H1 (cell line): ENCODE measurements around the gene MREG. TPM values are rescaled to one million over a fixed set of nuclear protein-coding genes. Genes with fewer than 3 reads are reported as not detected.

Experiments
- CTCF ChIA-PET: fragments of 300-600 bp; sonication (Branson Sonifier 250); formaldehyde crosslinking; loops from one replicate; lab custom pipeline; 2021; ENCODE audit not compliant: partially characterized antibody; lab: Charles Lee
- POLR2A ChIA-PET: fragments of 300-600 bp; sonication (Branson Sonifier 250); formaldehyde crosslinking; loops from one replicate; lab custom pipeline; 2021; ENCODE audit warnings: inconsistent platforms; ENCODE audit not compliant: partially characterized antibody; lab: Charles Lee
- DNase-seq, 2 experiments: peaks; one replicate each; pipeline versions ENCODE4 v3.0.0 to v3.0.0-alpha.2; 2010 to 2022; ENCODE audit warnings: low spot score in 2 of 2, low read depth in 1 of 2, mixed read lengths in 1 of 2
- FAIRE-seq: peaks from 2 replicates; lab custom pipeline; 2011; peaks lifted over from hg19 to GRCh38; lab: Jason Lieb, UNC
- H2AFZ ChIP-seq: 2 replicates; pipeline ENCODE4 v1.8.1; 2012; ENCODE audit warnings: low read length, inconsistent platforms
- H2AK5ac ChIP-seq: 2 replicates; pipeline ENCODE4 v1.6.1; 2013; ENCODE audit warnings: low read depth, low read length
- H2BK120ac ChIP-seq: replicated peaks from 2 replicates; pipeline ENCODE3; 2013; ENCODE audit warnings: low read depth, low read length, inconsistent platforms
- H2BK12ac ChIP-seq: 2 replicates; pipeline ENCODE4 v1.6.1; 2013; ENCODE audit warnings: low read depth, low read length
- H2BK15ac ChIP-seq: 2 replicates; pipeline ENCODE4 v1.6.1; 2013; ENCODE audit warnings: low read length
- H2BK20ac ChIP-seq: 2 replicates; pipeline ENCODE4 v1.6.1; 2013; ENCODE audit warnings: low read length
- H2BK5ac ChIP-seq: 2 replicates; pipeline ENCODE4 v1.6.1; 2013; ENCODE audit warnings: low read depth, low read length
- H3K14ac ChIP-seq: 2 replicates; pipeline ENCODE4 v1.6.1; 2013; ENCODE audit warnings: inconsistent platforms; ENCODE audit not compliant: insufficient read length
- H3K18ac ChIP-seq: 2 replicates; pipeline ENCODE4 v1.6.1; 2013; ENCODE audit warnings: low read length; ENCODE audit errors: extremely low read depth
- H3K23ac ChIP-seq: 2 replicates; pipeline ENCODE4 v1.6.1; 2013; ENCODE audit warnings: inconsistent platforms; ENCODE audit not compliant: insufficient read length
- H3K23me2 ChIP-seq: 2 replicates; pipeline ENCODE4 v1.6.1; 2013; ENCODE audit warnings: low read depth, low read length
- H3K27ac ChIP-seq: 2 replicates; pipeline ENCODE4 v1.6.1; 2011; ENCODE audit warnings: low read depth, low read length, inconsistent platforms
- H3K27me3 ChIP-seq, 4 experiments: replicated peaks in 1 of 4; 1 replicate in 1 of 4; 2 replicates in 3 of 4; pipeline versions ENCODE4 v1.6.1 to v1.8.1; 2011 to 2013; ENCODE audit warnings: low read length in 3 of 4, mild to moderate bottlenecking in 3 of 4, inconsistent platforms in 2 of 4, mixed read lengths in 2 of 4, moderate library complexity in 1 of 4; ENCODE audit not compliant: control insufficient read depth in 3 of 4, insufficient read depth in 3 of 4; ENCODE audit errors: extremely low read depth in 1 of 4
- H3K36me3 ChIP-seq, 4 experiments: 2 replicates each; pipeline versions ENCODE4 v1.6.1 to v1.8.1; 2011 to 2013; ENCODE audit warnings: mild to moderate bottlenecking in 4 of 4, low read length in 3 of 4, moderate library complexity in 2 of 4, control low read depth in 1 of 4, inconsistent platforms in 1 of 4; ENCODE audit not compliant: insufficient read depth in 4 of 4, control insufficient read depth in 2 of 4
- H3K4ac ChIP-seq: replicated peaks from 2 replicates; pipeline ENCODE3; 2013; ENCODE audit warnings: low read length, low read depth, mixed read lengths, inconsistent platforms; ENCODE audit not compliant: insufficient read length
- H3K4me1 ChIP-seq, 4 experiments: replicated peaks in 1 of 4; 1 replicate in 1 of 4; 2 replicates in 3 of 4; pipeline versions ENCODE4 v1.6.1 to v1.8.1; 2011 to 2013; ENCODE audit warnings: low read length in 3 of 4, inconsistent platforms in 2 of 4, mixed read lengths in 1 of 4; ENCODE audit not compliant: insufficient read depth in 4 of 4, control insufficient read depth in 3 of 4
- H3K4me2 ChIP-seq, 2 experiments: 2 replicates each; pipeline versions ENCODE4 v1.6.1 to v1.8.1; 2011 to 2013; ENCODE audit warnings: low read depth in 2 of 2, low read length in 2 of 2, control low read depth in 1 of 2, inconsistent platforms in 1 of 2, mild to moderate bottlenecking in 1 of 2; ENCODE audit not compliant: insufficient read depth in 1 of 2
- H3K4me3 ChIP-seq, 4 experiments: fragments of 200-600, 300-600 bp in 1 of 4; sonication (generic), shearing (Covaris generic), sonication (Bioruptor Twin) in 1 of 4; 2 replicates each; pipeline versions ENCODE4 v1.5.1 to v1.8.1; 2011 to 2016; ENCODE audit warnings: low read length in 4 of 4, low read depth in 3 of 4, control low read depth in 2 of 4, inconsistent platforms in 2 of 4, mild to moderate bottlenecking in 2 of 4, mixed read lengths in 1 of 4, moderate library complexity in 1 of 4; ENCODE audit not compliant: insufficient read depth in 2 of 4; ENCODE audit errors: extremely low read depth in 1 of 4
- H3K56ac ChIP-seq: replicated peaks from 2 replicates; pipeline ENCODE3; 2013; ENCODE audit warnings: low read depth, mild to moderate bottlenecking, mixed read lengths, low read length, inconsistent platforms; ENCODE audit not compliant: insufficient read length
- H3K79me1 ChIP-seq: 2 replicates; pipeline ENCODE4 v1.6.1; 2013; ENCODE audit warnings: low read depth, low read length, control low read depth
- H3K79me2 ChIP-seq, 2 experiments: 2 replicates each; pipeline versions ENCODE4 v1.6.1 to v1.8.1; 2012 to 2013; ENCODE audit warnings: low read length in 2 of 2, mild to moderate bottlenecking in 2 of 2, inconsistent platforms in 1 of 2; ENCODE audit not compliant: insufficient read depth in 2 of 2, control insufficient read depth in 1 of 2
- H3K9ac ChIP-seq, 4 experiments: replicated peaks in 1 of 4; 1 replicate in 1 of 4; 2 replicates in 3 of 4; pipeline versions ENCODE4 v1.6.1 to v1.8.1; 2011 to 2013; ENCODE audit warnings: low read depth in 3 of 4, low read length in 3 of 4, control low read depth in 2 of 4, mild to moderate bottlenecking in 2 of 4, moderate library complexity in 2 of 4, inconsistent platforms in 1 of 4; ENCODE audit errors: extremely low read depth in 1 of 4
- H3K9me3 ChIP-seq, 2 experiments: 2 replicates each; pipeline versions ENCODE4 v1.6.1 to v1.8.1; 2012 to 2013; ENCODE audit warnings: mild to moderate bottlenecking in 2 of 2, moderate library complexity in 2 of 2, control low read depth in 1 of 2, inconsistent platforms in 1 of 2, low read depth in 1 of 2, low read length in 1 of 2, mixed read lengths in 1 of 2; ENCODE audit not compliant: insufficient read depth in 2 of 2
- H4K20me1 ChIP-seq, 2 experiments: replicated peaks in 1 of 2; 2 replicates each; pipeline versions ENCODE3 to v1.8.1; 2011 to 2013; ENCODE audit warnings: inconsistent platforms in 2 of 2, low read length in 2 of 2, mild to moderate bottlenecking in 1 of 2; ENCODE audit not compliant: insufficient read depth in 2 of 2, control insufficient read depth in 1 of 2
- H4K5ac ChIP-seq: 2 replicates; pipeline ENCODE4 v1.6.1; 2013; ENCODE audit warnings: low read length, low read depth, mixed read lengths, inconsistent platforms; ENCODE audit not compliant: insufficient read length
- H4K8ac ChIP-seq: 2 replicates; pipeline ENCODE4 v1.8.0; 2013; ENCODE audit warnings: mild to moderate bottlenecking, moderate library complexity, low read length, inconsistent platforms; ENCODE audit not compliant: insufficient read depth; ENCODE audit errors: extremely low read depth
- H4K91ac ChIP-seq: replicated peaks from 2 replicates; pipeline ENCODE3; 2013; ENCODE audit warnings: low read length, mixed read lengths, inconsistent platforms; ENCODE audit not compliant: insufficient read length
- TCF12 ChIP-seq: IDR thresholded peaks from 2 replicates; pipeline ENCODE4 v1.6.1; 2011; ENCODE audit warnings: low read depth, mild to moderate bottlenecking, low read length
- ZNF274 ChIP-seq: IDR thresholded peaks from 2 replicates; pipeline ENCODE4 v1.7.0; 2012; ENCODE audit warnings: low read length, borderline replicate concordance; ENCODE audit errors: extremely low read depth
- WGBS, 2 experiments: shearing (Covaris generic) in 1 of 2; methylation state at CpG; one replicate each; pipeline versions ENCODE4 v1.1.6 to v1.1.7; 2013 to 2015; ENCODE audit warnings: low lambda C conversion rate in 2 of 2, mixed read lengths in 2 of 2, inconsistent platforms in 1 of 2, low coverage in 1 of 2, missing lambda C conversion rate in 1 of 2; ENCODE audit not compliant: insufficient replicate concordance in 2 of 2, insufficient coverage in 1 of 2, insufficient read length in 1 of 2; ENCODE audit errors: extremely low coverage in 1 of 2, missing lambda C conversion rate in 1 of 2; 5-methylcytosine and 5-hydroxymethylcytosine counted together
- polyA plus RNA-seq, 7 experiments: library from polyadenylated mRNA; depleted of rRNA in 3 of 7; stranded (reverse) in 5 of 7; unstranded in 2 of 7; fragments of >200 nt in 5 of 7; fragments of 200-250 nt in 2 of 7; gene quantifications; 1 replicate in 5 of 7; 2 replicates in 1 of 7; 4 replicates in 1 of 7; pipeline versions ENCODE4 v1.2.1 to v1.2.3, GENCODE V29; 2011 to 2013; ENCODE audit warnings: missing spikeins in 2 of 7, mixed read lengths in 2 of 7
- total RNA-seq: library from RNA; stranded (reverse); fragmentation: NEBNext Ultra II Directional; extraction: Animal tissue kit (Norgen Biotek cat#: 25700); gene quantifications from 2 replicates; pipeline ENCODE4 v1.2.1, GENCODE V29; 2021

MREG gene
- total and polyA plus RNA-seq, 2 of the 8 experiments (the other 6 are each of a cell fraction or from before 2014, with no cell fraction given), result 7.5 to 31.9 TPM

- H3K4me2 ChIP-seq, result no peak overlapping the region
- 0 out of 2 replicates have a peak overlapping the region, but pooled peaks have one; percentile 24 for H3K18ac ChIP-seq
- no peak overlapping the region for H3K23ac ChIP-seq
- no peak overlapping the region for H3K9ac ChIP-seq
- H2AK5ac ChIP-seq, result peak overlapping the region; percentile 79
- POLR2A ChIA-PET, result no interaction called here
- H3K56ac ChIP-seq, result no peak overlapping the region
- peak in 1 of 2 experiments; percentile 44 for DNase-seq
- H3K4me1 ChIP-seq, result peaks cover 2 to 6% (median 3%) of the 10 kb centered on the region in 4 experiments; a peak in 4 of 7 replicates
- H2BK15ac ChIP-seq, result no peak overlapping the region
- WGBS, 2 experiments, result 93% methylated on average over 6 of the region's 6 CpGs; no CpG with 5 or more reads in 1 of the 2 experiments
- TF ChIP-seq ZNF274 (no peak), TCF12 (no peak)
- H3K4ac ChIP-seq, result no peak overlapping the region
- H3K27me3 ChIP-seq, result no peaks in the 10 kb centered on the region
- H3K79me1 ChIP-seq, result no peaks in the 10 kb centered on the region
- no peaks in the 10 kb centered on the region for H4K20me1 ChIP-seq
- FAIRE-seq, result no peak
- peak overlapping the region; percentile 36 for H4K91ac ChIP-seq
- H2BK120ac ChIP-seq, result no peak overlapping the region
- H2BK20ac ChIP-seq, result no peak overlapping the region
- H3K4me3 ChIP-seq, result no peak overlapping the region
- H3K36me3 ChIP-seq, result no peaks in the 10 kb centered on the region; a peak in 1 of 8 replicates
- no peak overlapping the region for H3K14ac ChIP-seq
- no peak overlapping the region for H3K27ac ChIP-seq
- CTCF ChIA-PET, result interaction anchor here (0.7 to 3.8 kb wide), 8 partner anchors 8 to 136 kb away, joined by 3 to 29 read pairs (median 8); no protein-coding TSS in a partner anchor
- no peak overlapping the region for H4K5ac ChIP-seq
- H4K8ac ChIP-seq, result no peak overlapping the region
- H2BK5ac ChIP-seq, result 0 out of 2 replicates have a peak overlapping the region, but pooled peaks have one; percentile 53
- H3K79me2 ChIP-seq, result no peaks in the 10 kb centered on the region
- H2AFZ ChIP-seq, result no peak overlapping the region
- no peaks in the 10 kb centered on the region; a peak in 2 of 4 replicates for H3K9me3 ChIP-seq
- H2BK12ac ChIP-seq, result no peak overlapping the region
- H3K23me2 ChIP-seq, result no peaks in the 10 kb centered on the region; the same call in 1 of the 2 replicates
Observed at GRCh38 chr2:215929602-215930335, 83.6 kb downstream of the MREG start.
